ENCODE results near the gene SKIC2.

The SKIC2 gene

GRCh38 chr6:31946370-31946885, 12.5 kb upstream of the SKIC2 start:
- Histone ChIP-seq H3K9me3 (ENCODE audit: insufficient read depth, low read length) (no peaks in the 10 kb centered on the region), H3K4me1 (ENCODE audit: low read length) (peaks cover 5% of the 10 kb centered on the region), H3K27ac (ENCODE audit: low read length) (no peak overlapping the region), H3K79me2 (ENCODE audit: low read length) (no peaks in the 10 kb centered on the region), H4K20me1 (ENCODE audit: insufficient read depth, low read length) (no peaks in the 10 kb centered on the region), H3K9ac (ENCODE audit: low read length) (no peak overlapping the region), H3K27me3 (ENCODE audit: low read depth, low read length) (no peaks in the 10 kb centered on the region), H3K36me3 (replicated peaks; ENCODE audit: low read depth, low read length) (no peaks in the 10 kb centered on the region), H3K4me2 (ENCODE audit: low read length) (no peak overlapping the region), H2AFZ (ENCODE audit: low read depth, low read length) (no peak overlapping the region), H3K4me3 (ENCODE audit: low read length) (no peak overlapping the region)
- no peak for TF ChIP-seq CTCF (IDR thresholded peaks at IDR 0.05; ENCODE audit: low read depth, low read length)
- TF ChIP-seq EZH2phosphoT487 (IDR thresholded peaks at IDR 0.05; ENCODE audit: low read depth) = no peak

GRCh38 chr6:31947070-31947675, 11.8 kb upstream of the SKIC2 start:
- Histone ChIP-seq H3K4me1 (ENCODE audit: low read length) (peaks cover 5% of the 10 kb centered on the region), H4K20me1 (ENCODE audit: insufficient read depth, low read length) (no peaks in the 10 kb centered on the region), H3K79me2 (ENCODE audit: low read length) (no peaks in the 10 kb centered on the region), H3K9ac (ENCODE audit: low read length) (no peak overlapping the region), H2AFZ (ENCODE audit: low read depth, low read length) (no peak overlapping the region), H3K4me2 (ENCODE audit: low read length) (no peak overlapping the region), H3K36me3 (replicated peaks; ENCODE audit: low read depth, low read length) (no peaks in the 10 kb centered on the region), H3K4me3 (ENCODE audit: low read length) (no peak overlapping the region), H3K9me3 (ENCODE audit: insufficient read depth, low read length) (no peaks in the 10 kb centered on the region), H3K27ac (ENCODE audit: low read length) (no peak overlapping the region), H3K27me3 (ENCODE audit: low read depth, low read length) (no peaks in the 10 kb centered on the region)
- no peak for TF ChIP-seq CTCF (IDR thresholded peaks at IDR 0.05; ENCODE audit: low read depth, low read length)
- TF ChIP-seq EZH2phosphoT487 (IDR thresholded peaks at IDR 0.05; ENCODE audit: low read depth) = no peak

- no peaks in the 10 kb centered on the region for H3K36me3 ChIP-seq (replicated peaks; ENCODE audit: low read depth, low read length)
- H3K4me3 ChIP-seq (ENCODE audit: low read length) = no peak overlapping the region
- H2AFZ ChIP-seq (ENCODE audit: low read depth, low read length) = no peak overlapping the region
- no peaks in the 10 kb centered on the region for H4K20me1 ChIP-seq (ENCODE audit: insufficient read depth, low read length)
- no peak overlapping the region for H3K27ac ChIP-seq (ENCODE audit: low read length)
- H3K79me2 ChIP-seq (ENCODE audit: low read length) = no peaks in the 10 kb centered on the region
- H3K9ac ChIP-seq (ENCODE audit: low read length) = no peak overlapping the region
- H3K27me3 ChIP-seq (ENCODE audit: low read depth, low read length) = no peaks in the 10 kb centered on the region
- no peaks in the 10 kb centered on the region for H3K9me3 ChIP-seq (ENCODE audit: insufficient read depth, low read length)
- TF ChIP-seq CTCF (IDR thresholded peaks at IDR 0.05; ENCODE audit: low read depth, low read length) (no peak), EZH2phosphoT487 (IDR thresholded peaks at IDR 0.05; ENCODE audit: low read depth) (no peak)
- H3K4me1 ChIP-seq (ENCODE audit: low read length) = peaks cover 5% of the 10 kb centered on the region
- H3K4me2 ChIP-seq (ENCODE audit: low read length) = no peak overlapping the region
Measured at GRCh38 chr6:31947864-31948263, 11.1 kb upstream of the SKIC2 start.

GRCh38 chr6:31948306-31948705, 10.7 kb upstream of the SKIC2 start:
- Histone ChIP-seq H3K4me3 (ENCODE audit: low read length) (no peak overlapping the region), H3K36me3 (replicated peaks; ENCODE audit: low read depth, low read length) (no peaks in the 10 kb centered on the region), H3K27ac (ENCODE audit: low read length) (no peak overlapping the region), H3K9me3 (ENCODE audit: insufficient read depth, low read length) (no peaks in the 10 kb centered on the region), H3K4me1 (ENCODE audit: low read length) (peaks cover 5% of the 10 kb centered on the region), H3K9ac (ENCODE audit: low read length) (no peak overlapping the region), H2AFZ (ENCODE audit: low read depth, low read length) (no peak overlapping the region), H4K20me1 (ENCODE audit: insufficient read depth, low read length) (no peaks in the 10 kb centered on the region), H3K79me2 (ENCODE audit: low read length) (no peaks in the 10 kb centered on the region), H3K27me3 (ENCODE audit: low read depth, low read length) (no peaks in the 10 kb centered on the region), H3K4me2 (ENCODE audit: low read length) (no peak overlapping the region)
- TF ChIP-seq CTCF (IDR thresholded peaks at IDR 0.05; ENCODE audit: low read depth, low read length) (no peak), EZH2phosphoT487 (IDR thresholded peaks at IDR 0.05; ENCODE audit: low read depth) (no peak)

All from OCI-LY3 (cell line).